Measurements from ENCODE around the gene C16orf54. TPM values are rescaled to one million over a fixed set of nuclear protein-coding genes. Genes with fewer than 3 reads are reported as not detected.

C16orf54 gene
- total and polyA plus RNA-seq, 10 of the 15 experiments (the other 5 are each of a cell fraction or from before 2014, with no cell fraction given): 2.1 to 13.3 (median 5.4) TPM

- no peak for TF ChIP-seq ZBTB11 (CRISPR knock-in tag; IDR thresholded peaks at IDR 0.05)
- no peak for TF ChIP-seq RB1 (IDR thresholded peaks at IDR 0.05; ENCODE audit: borderline replicate concordance)
- no peak for TF ChIP-seq MAX (IDR thresholded peaks at IDR 0.05; ENCODE audit: low read depth, low read length)
- TF ChIP-seq ZBED1 (IDR thresholded peaks at IDR 0.05; ENCODE audit: borderline replicate concordance): no peak
- no peak for TF ChIP-seq GATAD2B (conservative IDR thresholded peaks at IDR 0.05; ENCODE audit: low read depth)
- no peak for TF ChIP-seq PBX3 (IDR thresholded peaks at IDR 0.05; ENCODE audit: insufficient replicate concordance, low read depth, low read length)
- TF ChIP-seq CUX1 (IDR thresholded peaks at IDR 0.05; ENCODE audit: insufficient replicate concordance, low read depth, low read length): no peak
Observed at GRCh38 chr16:29698042-29698441, 47.7 kb downstream of the C16orf54 start (continued).

All from GM12878 (cell line).